HG03469 (cell line): ENCODE results near the gene HLA-DQB2.
"Not testable (repeated sequence)": the region's sequence is repeated elsewhere in the genome, so short reads cannot be mapped to it uniquely, and the experiment has no call there.

Source experiments
- ATAC-seq: cut with Tn5 transposase; IDR thresholded peaks from one replicate; pipeline ENCODE4 v1.9.1; 2021; ENCODE audit warnings: mild to moderate bottlenecking, moderate library complexity, moderate number of reproducible peaks; ENCODE audit not compliant: unreplicated experiment

The HLA-DQB2 gene

DNA sequence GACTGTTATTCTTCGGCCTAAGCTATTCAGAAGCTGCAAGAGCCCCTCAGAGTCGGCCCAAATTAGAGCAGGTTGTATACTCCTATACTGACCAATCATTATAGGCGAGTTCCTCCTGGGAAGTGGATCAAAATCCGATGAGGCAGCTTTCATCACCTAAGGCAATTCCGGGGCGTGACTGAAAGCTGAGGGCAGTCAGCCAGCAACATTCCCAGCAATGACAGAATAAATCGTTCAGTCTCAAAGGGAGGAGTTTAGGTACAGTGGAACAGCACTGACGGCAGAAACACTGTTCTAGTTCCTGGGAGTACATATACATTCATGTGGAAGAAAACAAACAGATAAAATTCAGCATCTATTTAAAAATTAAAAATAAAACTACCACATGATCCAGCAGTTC lies 10.8 kb downstream of the HLA-DQB2 start:
- ATAC-seq = no peak

DNA sequence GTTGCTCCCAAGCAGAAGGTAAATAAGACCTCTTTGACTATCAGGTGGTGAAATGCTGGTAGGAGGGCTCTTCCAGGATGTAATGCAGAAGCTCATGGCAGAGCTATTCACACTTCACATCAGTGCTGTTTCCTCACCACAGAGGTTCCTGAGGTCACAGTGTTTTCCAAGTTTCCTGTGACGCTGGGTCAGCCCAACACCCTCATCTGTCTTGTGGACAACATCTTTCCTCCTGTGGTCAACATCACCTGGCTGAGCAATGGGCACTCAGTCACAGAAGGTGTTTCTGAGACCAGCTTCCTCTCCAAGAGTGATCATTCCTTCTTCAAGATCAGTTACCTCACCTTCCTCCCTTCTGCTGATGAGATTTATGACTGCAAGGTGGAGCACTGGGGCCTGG lies 17.7 kb downstream of the HLA-DQB2 start:
- ATAC-seq = not testable (repeated sequence)

DNA sequence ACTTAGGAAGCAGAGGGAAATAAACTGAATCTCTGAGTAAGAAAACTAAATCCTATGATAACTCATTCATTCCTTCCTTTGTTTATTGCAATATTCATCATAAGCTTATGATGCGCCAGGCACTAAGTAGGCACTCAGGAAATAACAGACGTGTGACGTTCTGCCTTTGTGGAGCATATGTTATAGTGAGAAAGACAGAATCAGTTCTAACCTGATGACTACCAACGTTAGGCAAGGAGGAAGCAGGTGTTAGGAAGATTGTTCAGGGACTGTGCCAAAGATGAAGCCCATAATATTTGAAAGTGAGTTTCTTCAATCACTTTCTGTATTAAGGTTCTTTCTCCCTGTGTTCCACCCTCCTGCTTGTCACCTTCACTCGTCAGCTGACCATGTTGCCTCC lies 18.6 kb downstream of the HLA-DQB2 start:
- no peak for ATAC-seq

GRCh38 chr6:32742374-32742773 lies 21.0 kb downstream of the HLA-DQB2 start:
- no peak for ATAC-seq

DNA sequence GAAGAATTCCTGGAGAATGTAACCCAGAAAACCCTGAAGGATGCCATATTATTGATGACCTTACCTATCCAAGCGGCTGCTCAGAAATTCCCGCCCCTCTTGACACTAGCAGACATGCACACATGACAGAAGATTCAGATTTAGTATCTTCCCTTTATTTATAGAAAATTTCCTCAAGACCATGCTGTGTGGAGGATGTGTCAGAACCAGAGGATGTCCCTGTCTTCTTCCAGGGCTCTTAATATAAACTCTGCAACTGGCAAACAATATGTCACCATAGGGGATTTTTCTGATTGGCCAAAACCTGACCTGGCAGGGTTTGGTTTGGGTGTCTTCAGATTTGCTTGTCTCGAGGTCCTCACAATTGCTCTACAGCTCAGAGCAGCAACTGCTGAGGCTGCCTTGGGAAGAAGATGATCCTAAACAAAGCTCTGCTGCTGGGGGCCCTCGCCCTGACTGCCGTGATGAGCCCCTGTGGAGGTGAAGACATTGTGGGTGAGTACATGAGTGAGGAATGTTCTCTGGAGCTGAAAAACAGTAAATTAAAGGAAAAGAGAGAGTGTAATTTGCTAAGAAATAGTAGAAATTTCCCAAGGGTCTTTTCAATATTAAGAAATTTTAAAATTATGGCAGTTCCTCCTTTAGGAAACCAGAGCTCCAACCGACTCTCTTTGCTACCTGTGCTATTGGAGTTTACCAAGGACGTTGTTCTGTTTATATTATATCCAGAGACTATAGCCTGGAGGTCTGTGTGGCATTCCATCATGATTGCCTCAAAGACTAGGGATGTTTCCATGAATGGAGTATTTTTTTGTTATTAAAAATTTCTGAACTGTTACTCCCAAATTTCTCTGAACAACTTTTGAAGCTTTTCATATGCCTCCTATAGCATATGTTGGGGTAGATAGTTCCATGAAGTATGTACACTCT lies 22.0 kb downstream of the HLA-DQB2 start, which contains the start of gene HLA-DQA2:
Gene HLA-DQA2, plus strand, starts transcription at position 361 of the 930 bp plus-strand sequence. Its CDS starts 53 bp downstream, at position 414.
- ATAC-seq = no peak

GRCh38 chr6:32738126-32738525 lies 25.2 kb downstream of the HLA-DQB2 start:
- ATAC-seq = no peak

DNA sequence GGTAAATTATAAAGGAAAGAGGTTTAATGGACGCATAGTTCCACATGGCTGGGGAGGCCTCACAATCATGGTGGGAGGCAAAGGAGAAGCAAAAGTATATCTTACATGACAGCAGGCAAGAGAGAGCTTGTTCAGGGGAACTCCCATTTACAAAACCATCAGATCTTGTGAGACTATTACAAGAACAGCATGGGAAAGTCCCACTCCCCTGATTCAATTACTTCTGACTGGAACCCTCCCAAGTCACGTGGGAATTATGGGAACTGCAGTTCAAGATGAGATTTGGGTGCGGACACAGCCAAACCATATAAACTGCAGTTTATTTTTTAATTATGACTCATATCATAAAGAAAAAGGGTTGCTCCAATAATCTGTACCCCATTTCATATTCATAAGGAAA lies 44.5 kb downstream of the HLA-DQB2 start:
- no peak for ATAC-seq

GRCh38 chr6:32716396-32716795 lies 46.9 kb downstream of the HLA-DQB2 start:
- ATAC-seq = no peak

DNA sequence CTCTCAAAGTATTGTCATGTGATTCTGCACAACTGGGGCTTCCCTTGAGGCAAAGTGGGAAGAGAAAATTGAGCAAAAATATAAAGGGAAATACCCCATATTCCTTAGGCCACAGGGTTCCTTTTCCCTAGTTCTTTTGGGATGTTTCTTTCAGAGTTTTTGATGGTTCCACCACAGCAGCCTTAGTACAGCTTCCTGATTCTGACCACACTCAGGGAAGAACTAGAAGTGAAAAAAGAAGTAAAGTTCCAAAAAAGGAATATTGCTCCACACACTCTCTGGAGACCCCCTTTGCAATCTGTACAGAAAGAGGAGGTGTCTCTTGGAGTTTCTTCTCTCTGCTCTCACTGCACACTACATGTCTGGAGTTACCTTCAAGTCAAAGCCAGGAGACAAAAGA lies 50.1 kb downstream of the HLA-DQB2 start:
- ATAC-seq = no peak

DNA sequence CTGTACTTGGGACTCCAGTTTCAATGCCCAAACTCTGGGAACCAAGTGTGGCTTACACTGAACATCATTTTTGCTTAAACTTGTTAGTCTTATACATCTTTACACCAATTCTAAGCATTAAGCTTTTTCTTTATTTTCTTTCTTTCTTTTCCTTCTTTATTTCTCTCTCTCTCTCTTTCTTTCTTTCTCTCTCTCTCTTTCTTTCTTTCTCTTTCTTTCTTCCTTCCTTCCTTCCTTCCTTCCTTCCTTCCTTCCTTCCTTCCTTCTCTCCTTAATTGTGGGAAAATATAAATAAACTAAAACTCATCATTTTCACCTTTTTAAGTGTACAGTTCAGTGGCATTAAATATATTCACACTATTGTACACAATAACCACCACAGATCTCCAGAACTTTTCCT lies 53.7 kb downstream of the HLA-DQB2 start:
- ATAC-seq = no peak
